HG03060 (cell line): ENCODE data around the gene DMD.
"Not testable (repeated sequence)": the region's sequence is repeated elsewhere in the genome, so short reads cannot be mapped to it uniquely, and the experiment has no call there.

Experiments
- ATAC-seq: cut with Tn5 transposase; IDR thresholded peaks from one replicate; pipeline ENCODE4 v1.9.1; 2021; ENCODE audit warnings: low read depth, moderate number of reproducible peaks; ENCODE audit not compliant: unreplicated experiment

DMD gene

GRCh38 chrX:31661280-31661810, 1550.0 kb downstream of the DMD start:
- ATAC-seq, result no peak

GRCh38 chrX:31658360-31658759, 1553.0 kb downstream of the DMD start:
- ATAC-seq, result no peak

DNA sequence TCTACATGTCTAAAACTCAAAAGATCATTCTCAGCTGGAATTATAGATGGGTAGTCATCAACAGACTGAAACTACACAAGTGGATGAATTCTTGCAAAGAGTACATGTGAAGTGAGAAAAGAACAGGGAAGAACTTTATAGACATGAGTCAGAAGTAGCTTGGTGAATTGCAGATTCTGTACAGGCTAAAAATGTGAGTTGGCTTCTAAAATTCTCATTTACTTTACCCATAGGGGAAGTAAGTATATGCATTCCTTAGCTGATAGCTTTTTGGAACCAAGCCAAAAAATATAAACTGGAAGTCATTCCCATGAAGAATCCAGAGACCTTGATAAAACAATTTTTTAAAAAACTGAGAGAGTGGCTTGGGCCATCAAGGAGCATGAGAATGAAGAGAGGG, 1555.3 kb downstream of the DMD start:
- no peak for ATAC-seq

- ATAC-seq, result no peak
Measured at GRCh38 chrX:31653422-31653821, 1557.9 kb downstream of the DMD start.

GRCh38 chrX:31652650-31653049, 1558.7 kb downstream of the DMD start:
- no peak for ATAC-seq

GRCh38 chrX:31649201-31649600, 1562.1 kb downstream of the DMD start:
- no peak for ATAC-seq

GRCh38 chrX:31633349-31633748, 1578.0 kb downstream of the DMD start:
- no peak for ATAC-seq

- no peak for ATAC-seq
Measured at GRCh38 chrX:31629195-31629594, 1582.2 kb downstream of the DMD start.

DNA sequence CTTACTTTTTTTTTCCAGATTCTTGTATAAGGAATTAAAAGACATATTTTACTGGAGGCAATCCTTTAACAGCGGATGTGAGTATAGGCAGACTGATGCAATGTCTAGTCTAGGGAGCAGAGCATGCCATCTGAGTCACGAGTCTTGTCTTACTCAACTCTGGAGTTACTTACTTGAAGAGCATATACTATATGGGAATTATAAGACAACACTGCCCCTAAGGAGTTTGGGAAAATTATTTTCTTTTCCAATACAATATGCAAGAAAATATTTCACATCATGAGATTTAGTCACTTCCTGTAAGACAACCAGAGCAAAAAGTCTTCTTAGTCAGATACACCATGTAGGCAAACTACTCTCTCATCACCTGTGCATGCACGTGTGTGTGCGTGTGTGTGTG, 1602.2 kb downstream of the DMD start:
- no peak for ATAC-seq

DNA sequence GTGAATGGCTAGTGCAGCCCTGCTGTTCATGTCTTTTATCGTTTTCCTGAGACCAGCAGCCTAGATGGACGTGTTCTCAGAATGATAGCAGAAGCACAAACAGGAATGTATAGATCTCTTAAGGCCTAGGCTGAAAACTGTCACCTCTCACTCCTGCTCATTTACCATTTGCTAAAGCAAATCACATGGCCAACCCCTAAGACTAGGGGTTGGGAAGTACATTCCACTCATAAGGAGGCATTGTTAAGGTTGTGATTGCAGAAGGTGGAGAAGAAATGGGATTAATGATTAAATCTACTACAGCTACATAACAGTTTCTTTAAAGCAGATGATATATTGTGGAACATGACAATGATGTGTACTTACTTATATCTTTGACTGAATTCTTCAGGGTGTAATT, 1602.7 kb downstream of the DMD start:
- ATAC-seq, result no peak

DNA sequence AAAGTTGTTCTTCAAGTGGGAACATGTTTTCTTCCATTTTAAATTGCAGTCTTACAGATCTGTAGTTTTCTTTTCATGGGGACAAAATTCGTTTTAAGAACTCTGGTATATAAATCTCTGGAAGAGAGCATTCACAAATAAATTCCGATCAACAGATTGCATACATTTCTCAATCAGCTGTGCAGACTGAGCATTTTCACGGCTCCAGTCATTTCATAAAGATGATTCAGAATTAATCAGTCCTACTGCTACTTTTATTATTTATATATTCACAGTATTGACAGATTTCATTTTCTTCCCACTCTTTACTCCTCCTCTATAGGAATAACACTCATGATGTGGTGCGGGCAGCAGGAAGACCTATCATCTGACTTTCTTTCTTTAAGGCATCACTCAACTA, 1604.6 kb downstream of the DMD start:
- no peak for ATAC-seq

DNA sequence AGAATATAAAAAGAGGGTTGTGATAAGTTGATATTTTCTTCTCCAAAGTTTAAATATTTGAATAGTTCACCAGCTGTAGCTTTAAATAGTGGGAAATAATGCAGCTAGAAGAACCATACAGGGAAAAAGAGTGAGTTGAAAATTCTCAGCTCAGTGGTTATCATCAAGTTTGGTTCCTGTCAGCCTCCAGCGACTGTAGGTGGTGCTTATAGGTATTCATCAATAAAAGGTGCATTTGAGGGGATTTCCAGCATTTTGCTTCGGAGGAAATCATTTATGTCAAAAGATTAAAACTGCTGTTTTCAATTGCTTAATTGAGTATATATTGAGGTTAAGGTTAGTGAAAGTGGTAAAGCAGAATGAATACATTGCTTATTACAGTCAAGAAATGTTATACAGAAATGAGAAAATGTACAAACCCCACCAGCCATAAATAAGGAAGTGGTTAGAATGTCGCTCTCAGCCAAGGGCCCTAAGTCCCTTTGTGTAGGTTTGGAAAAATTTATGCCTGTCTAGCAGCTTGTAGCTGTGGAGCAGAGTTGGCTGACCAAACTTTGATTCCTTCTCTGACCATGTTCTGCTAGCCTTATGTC, 1606.6 kb downstream of the DMD start:
- peak; percentile 75 for ATAC-seq

- no peak for ATAC-seq
Measured at GRCh38 chrX:31603411-31604120, 1607.8 kb downstream of the DMD start.

DNA sequence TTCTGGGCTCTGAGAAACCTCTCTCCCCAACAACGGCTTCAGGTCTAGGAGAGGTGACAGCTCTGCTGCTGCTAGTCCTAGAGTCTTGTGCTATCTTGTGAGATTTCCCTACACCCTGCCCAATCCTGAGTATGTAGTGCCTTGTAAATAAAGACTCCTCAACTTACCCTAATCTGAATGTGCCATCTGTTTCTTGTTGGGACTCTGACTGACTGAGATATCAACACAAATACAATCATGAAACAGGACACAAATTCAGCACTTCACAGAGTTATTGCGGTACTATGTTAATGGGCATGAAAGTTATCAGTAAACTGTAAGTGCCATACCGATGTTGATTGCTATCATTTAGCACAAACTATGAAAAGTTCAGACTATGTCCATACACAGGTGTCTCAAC, 1610.5 kb downstream of the DMD start:
- ATAC-seq, result no peak

DNA sequence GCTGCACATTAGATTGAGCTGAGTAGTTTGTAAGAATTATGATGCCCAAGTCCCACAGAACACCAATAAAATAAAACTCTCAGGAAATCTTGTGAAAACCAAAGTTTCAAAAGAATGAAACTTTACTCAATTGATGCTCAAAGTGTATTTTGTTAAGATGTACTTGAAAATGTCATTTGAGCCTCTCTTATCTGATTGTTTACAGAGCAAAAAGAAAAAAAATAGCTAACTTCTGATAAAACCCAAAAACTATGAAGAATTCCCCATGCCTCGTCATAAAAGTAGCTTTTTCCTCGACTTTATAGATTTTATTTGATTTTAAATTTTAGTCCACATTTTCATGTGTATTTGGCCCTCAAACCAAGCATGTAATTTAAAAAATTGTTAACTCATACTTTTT, 1618.0 kb downstream of the DMD start:
- no peak for ATAC-seq

DNA sequence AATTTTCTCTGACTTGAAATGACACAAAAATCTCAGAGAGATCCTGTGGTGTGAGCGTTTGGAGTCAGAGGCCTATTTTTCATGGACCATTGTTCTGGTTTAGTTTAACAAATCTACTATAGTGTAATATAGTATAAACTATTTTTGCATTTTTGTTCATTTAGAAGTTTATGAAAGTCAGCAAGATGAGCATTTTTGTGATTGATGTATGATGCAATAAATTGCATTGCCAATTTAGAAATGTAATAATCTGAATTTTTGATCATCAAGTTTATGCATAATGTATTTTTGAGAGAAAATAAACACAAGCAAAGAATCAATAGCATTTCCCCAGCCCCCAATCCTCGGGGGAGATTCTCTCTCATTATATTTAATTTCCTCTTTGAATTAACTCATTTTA, 1620.0 kb downstream of the DMD start:
- ATAC-seq, result no peak

DNA sequence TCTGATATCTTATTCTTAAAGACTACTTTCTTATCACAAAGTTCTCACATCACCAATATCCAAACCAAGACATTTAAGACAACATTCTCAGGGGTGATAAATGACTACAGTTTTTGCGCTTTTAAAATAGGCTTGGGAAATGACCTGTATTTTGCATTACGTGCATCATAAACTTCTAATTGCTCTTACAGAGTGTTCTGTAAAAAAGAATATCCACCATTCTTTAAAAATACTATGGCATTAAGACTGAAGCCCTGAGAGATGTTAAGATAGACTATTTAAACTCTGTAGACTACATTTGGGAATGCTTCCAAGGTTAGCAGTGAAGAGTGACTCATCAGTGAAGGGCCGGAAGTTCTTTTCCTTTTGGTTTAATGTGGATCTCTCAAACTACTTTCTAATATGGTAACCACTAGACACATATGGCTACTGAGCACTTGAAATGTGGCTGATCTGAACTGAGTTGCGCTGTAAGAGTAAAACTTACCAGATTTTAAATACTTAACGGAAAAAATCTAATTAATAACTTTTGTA, 1620.7 kb downstream of the DMD start:
- no peak for ATAC-seq

GRCh38 chrX:31589503-31589902, 1621.8 kb downstream of the DMD start:
- ATAC-seq, result no peak

DNA sequence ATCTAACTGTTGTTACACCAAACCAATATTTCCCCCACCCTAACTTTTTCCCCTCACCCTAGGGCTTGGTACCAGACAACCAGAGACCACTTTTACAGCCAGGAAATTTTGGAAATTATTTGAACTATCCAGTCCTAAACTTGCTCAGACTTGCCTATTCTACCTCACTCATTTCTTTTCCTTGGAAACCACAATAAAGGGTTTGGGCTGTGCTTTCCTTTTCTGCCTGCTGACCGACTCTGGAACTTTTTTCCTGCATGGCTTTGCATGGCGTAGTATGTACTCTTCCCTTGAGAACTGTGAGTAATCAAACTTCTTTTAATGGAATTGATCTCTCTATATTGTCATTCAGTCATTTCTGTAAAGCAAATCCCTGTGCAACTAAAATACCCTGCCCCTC, 1623.0 kb downstream of the DMD start:
- ATAC-seq, result no peak

DNA sequence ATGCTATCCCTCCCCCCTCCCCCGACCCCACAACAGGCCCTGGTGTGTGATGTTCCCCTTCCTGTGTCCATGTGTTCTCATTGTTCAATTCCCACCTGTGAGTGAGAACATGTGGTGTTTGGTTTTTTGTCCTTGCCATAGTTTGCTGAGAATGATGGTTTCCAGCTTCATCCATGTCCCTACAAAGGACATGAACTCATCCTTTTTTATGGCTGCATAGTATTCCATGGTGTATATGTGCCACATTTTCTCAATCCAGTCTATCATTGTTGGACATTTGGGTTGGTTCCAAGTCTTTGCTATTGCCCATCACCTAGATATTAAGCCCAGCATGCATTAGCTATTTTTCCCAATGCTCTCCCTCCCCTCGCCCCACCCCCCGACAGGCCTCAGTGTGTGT, 1627.5 kb downstream of the DMD start:
- not testable (repeated sequence) for ATAC-seq

DNA sequence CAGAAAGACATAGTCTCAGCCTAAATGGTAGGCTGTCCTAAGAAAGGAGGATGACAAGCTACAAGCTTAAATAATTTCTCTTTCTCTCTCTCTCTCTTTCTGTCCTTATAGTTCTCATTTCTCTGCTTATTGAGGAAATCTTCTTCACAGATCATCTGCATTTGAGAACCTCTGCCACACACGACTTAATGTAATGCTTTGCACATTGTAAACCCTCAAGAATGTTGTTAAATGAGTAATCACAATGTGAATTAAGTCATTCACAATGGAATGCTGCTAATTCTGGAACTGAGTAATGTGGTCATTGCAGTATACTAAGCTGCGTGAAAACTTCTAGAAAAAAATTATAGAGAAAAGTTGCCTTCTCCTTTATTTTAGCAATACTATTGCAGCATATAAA, 1630.6 kb downstream of the DMD start:
- ATAC-seq, result no peak

DNA sequence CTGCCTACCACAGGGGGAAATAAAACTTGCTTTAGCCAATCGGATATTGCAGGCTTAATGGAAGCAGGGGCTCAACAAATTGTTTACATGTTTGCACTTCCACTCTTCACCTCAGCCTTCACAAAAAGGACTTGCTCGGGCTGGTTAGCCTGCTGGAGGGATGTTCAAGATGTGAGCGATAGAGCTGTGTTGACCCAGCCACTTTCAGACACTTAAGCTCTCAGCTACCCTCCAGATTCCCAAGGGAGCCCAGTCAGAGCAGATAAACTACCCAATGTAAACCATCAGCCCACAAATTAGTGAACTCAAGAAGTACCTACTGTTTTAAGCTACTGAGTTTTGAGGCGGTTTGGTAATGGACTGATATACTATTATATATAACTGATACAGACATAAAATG, 1631.1 kb downstream of the DMD start:
- no peak for ATAC-seq
